GM12892 (cell line): Measurements from ENCODE around the gene NEDD8.
"Not testable (repeated sequence)": the region's sequence is repeated elsewhere in the genome, so short reads cannot be mapped to it uniquely, and the experiment has no call there.

Experiments used
- DNase-seq: peaks from one replicate; pipeline ENCODE4 v3.0.0; 2011; ENCODE audit not compliant: insufficient read length
- FAIRE-seq: peaks from 2 replicates; lab custom pipeline; 2011; peaks lifted over from hg19 to GRCh38; lab: Jason Lieb, UNC
- POLR2A ChIP-seq: IDR thresholded peaks from 2 replicates; pipeline ENCODE4 v1.6.1; 2011; ENCODE audit warnings: low read depth, low read length, control low read depth
- POLR2AphosphoS5 ChIP-seq: IDR thresholded peaks from 2 replicates; pipeline ENCODE4 v1.6.1; 2011; ENCODE audit warnings: low read depth, low read length, control low read depth
- TAF1 ChIP-seq: IDR thresholded peaks from 2 replicates; pipeline ENCODE4 v1.6.1; 2011; ENCODE audit warnings: low read depth, mild to moderate bottlenecking, control low read depth, low read length, borderline replicate concordance

Gene NEDD8

GRCh38 chr14:24231263-24232120, 675 bp downstream of the NEDD8 start:
- TF ChIP-seq TAF1 (no peak), POLR2A (no peak), POLR2AphosphoS5 (no peak)
- DNase-seq (no peak), FAIRE-seq (no peak)

GRCh38 chr14:24228902-24229301, 3.3 kb downstream of the NEDD8 start:
- DNase-seq (no peak), FAIRE-seq (no peak)
- TF ChIP-seq POLR2AphosphoS5 (no peak), POLR2A (no peak), TAF1 (no peak)

GRCh38 chr14:24226473-24226872, 5.7 kb downstream of the NEDD8 start:
- FAIRE-seq (no peak), DNase-seq (no peak)
- no peak for TF ChIP-seq TAF1
- TF ChIP-seq POLR2A = no peak
- no peak for TF ChIP-seq POLR2AphosphoS5

- FAIRE-seq (no peak), DNase-seq (no peak)
- TF ChIP-seq TAF1 (no peak), POLR2AphosphoS5 (no peak), POLR2A (no peak)
These were observed 7.5 kb downstream of the NEDD8 start for GRCh38 chr14:24224618-24225071.

- FAIRE-seq, DNase-seq: not testable (repeated sequence)
These were observed 9.2 kb downstream of the NEDD8 start for GRCh38 chr14:24222987-24223386.

GRCh38 chr14:24219521-24219920, 12.6 kb downstream of the NEDD8 start:
- FAIRE-seq (no peak), DNase-seq (no peak)
- TF ChIP-seq POLR2A = no peak
- no peak for TF ChIP-seq TAF1
- no peak for TF ChIP-seq POLR2AphosphoS5

- TF ChIP-seq POLR2AphosphoS5 = no peak
- TF ChIP-seq TAF1 = no peak
- TF ChIP-seq POLR2A = no peak
- no peak for FAIRE-seq
- DNase-seq = no peak
These were observed 13.1 kb downstream of the NEDD8 start for GRCh38 chr14:24219080-24219479.

- DNase-seq, FAIRE-seq: not testable (repeated sequence)
These were observed 15.3 kb downstream of the NEDD8 start for GRCh38 chr14:24216876-24217275.

GRCh38 chr14:24216345-24216699, 15.8 kb downstream of the NEDD8 start:
- DNase-seq = no peak
- TF ChIP-seq TAF1 (no peak), POLR2A (no peak), POLR2AphosphoS5 (no peak)
- FAIRE-seq = no peak

- FAIRE-seq = peak; percentile 93
These were observed 16.4 kb downstream of the NEDD8 start, which contains the start of gene MDP1 for GRCh38 chr14:24215495-24216344. Gene MDP1, minus strand, starts transcription at chr14:24216066. Its CDS starts 111 bp downstream, at chr14:24215955.

GRCh38 chr14:24213866-24214662, 18.1 kb downstream of the NEDD8 start:
- DNase-seq (no peak), FAIRE-seq (no peak)
- TF ChIP-seq POLR2A (no peak), TAF1 (no peak), POLR2AphosphoS5 (no peak)

More at GRCh38 chr14:24215495-24216344, 16.4 kb downstream of the NEDD8 start, which contains the start of gene MDP1:
- peak; percentile 81 for DNase-seq
- peak; percentile 90; the same call in 1 of the 2 replicates for TF ChIP-seq POLR2AphosphoS5
- TF ChIP-seq TAF1 = peak; percentile 80
- TF ChIP-seq POLR2A = peak; percentile 92
